ENCODE results near the gene ZNF440.
"Not testable (repeated sequence)": the region's sequence is repeated elsewhere in the genome, so short reads cannot be mapped to it uniquely, and the experiment has no call there.

ZNF440 gene

GRCh38 chr19:11832253-11832912 is 18.3 kb downstream of the ZNF440 start:
- Histone ChIP-seq H3K9ac (ENCODE audit: low read depth, low read length) (no peak overlapping the region), H3K4me3 (ENCODE audit: low read length) (no peak overlapping the region), H3K27ac (ENCODE audit: low read depth, low read length) (no peak overlapping the region), H3K27me3 (ENCODE audit: insufficient read depth, low read length) (no peaks in the 10 kb centered on the region), H3K4me1 (ENCODE audit: insufficient read depth, low read length) (no peaks in the 10 kb centered on the region), H3K36me3 (ENCODE audit: insufficient read depth, low read length) (peaks cover 42% of the 10 kb centered on the region), H3K9me3 (ENCODE audit: insufficient read depth, low read depth, low read length) (peaks cover 71% of the 10 kb centered on the region)
- WGBS = 96% methylated on average over 7 of the region's 8 CpGs

- Histone ChIP-seq H3K9me3 (ENCODE audit: insufficient read depth, low read depth, low read length) (peaks cover 75% of the 10 kb centered on the region), H3K27ac (ENCODE audit: low read depth, low read length) (no peak overlapping the region), H3K27me3 (ENCODE audit: insufficient read depth, low read length) (no peaks in the 10 kb centered on the region), H3K9ac (ENCODE audit: low read depth, low read length) (no peak overlapping the region), H3K36me3 (ENCODE audit: insufficient read depth, low read length) (peaks cover 42% of the 10 kb centered on the region), H3K4me3 (ENCODE audit: low read length) (no peak overlapping the region), H3K4me1 (ENCODE audit: insufficient read depth, low read length) (no peaks in the 10 kb centered on the region)
- 100% methylated on average over 1 of the region's 2 CpGs for WGBS
These were observed 19.5 kb downstream of the ZNF440 start for GRCh38 chr19:11833541-11833940.

GRCh38 chr19:11835626-11836066 is 21.6 kb downstream of the ZNF440 start:
- WGBS = 100% methylated on average over 2 of the region's 2 CpGs
- Histone ChIP-seq H3K9me3 (ENCODE audit: insufficient read depth, low read depth, low read length) (peaks cover 70% of the 10 kb centered on the region), H3K36me3 (ENCODE audit: insufficient read depth, low read length) (peaks cover 33% of the 10 kb centered on the region)
- H3K27ac ChIP-seq (ENCODE audit: low read depth, low read length); H3K9ac ChIP-seq (ENCODE audit: low read depth, low read length); H3K4me1 ChIP-seq (ENCODE audit: insufficient read depth, low read length); H3K27me3 ChIP-seq (ENCODE audit: insufficient read depth, low read length); H3K4me3 ChIP-seq (ENCODE audit: low read length): not testable (repeated sequence)

- WGBS = 95% methylated on average over 2 of the region's 2 CpGs
- H3K4me1 ChIP-seq (ENCODE audit: insufficient read depth, low read length) = no peaks in the 10 kb centered on the region
- no peak overlapping the region for H3K9ac ChIP-seq (ENCODE audit: low read depth, low read length)
- H3K9me3 ChIP-seq (ENCODE audit: insufficient read depth, low read depth, low read length) = peaks cover 12% of the 10 kb centered on the region; the same call in 1 of the 2 replicates
- no peaks in the 10 kb centered on the region for H3K36me3 ChIP-seq (ENCODE audit: insufficient read depth, low read length)
- no peak overlapping the region for H3K4me3 ChIP-seq (ENCODE audit: low read length)
- H3K27ac ChIP-seq (ENCODE audit: low read depth, low read length) = no peak overlapping the region
- H3K27me3 ChIP-seq (ENCODE audit: insufficient read depth, low read length) = no peaks in the 10 kb centered on the region
These were observed 29.6 kb downstream of the ZNF440 start for GRCh38 chr19:11843722-11844121.

- H3K4me3 ChIP-seq (ENCODE audit: low read length); H3K27me3 ChIP-seq (ENCODE audit: insufficient read depth, low read length); H3K27ac ChIP-seq (ENCODE audit: low read depth, low read length); H3K36me3 ChIP-seq (ENCODE audit: insufficient read depth, low read length); H3K4me1 ChIP-seq (ENCODE audit: insufficient read depth, low read length); H3K9ac ChIP-seq (ENCODE audit: low read depth, low read length): not testable (repeated sequence)
- 51% methylated on average over 6 of the region's 6 CpGs for WGBS
- H3K9me3 ChIP-seq (ENCODE audit: insufficient read depth, low read depth, low read length) = peaks cover 11% of the 10 kb centered on the region; the same call in 1 of the 2 replicates
These were observed 33.5 kb downstream of the ZNF440 start for GRCh38 chr19:11847615-11848014.

- peaks cover 6% of the 10 kb centered on the region; the same call in 1 of the 2 replicates for H3K27me3 ChIP-seq (ENCODE audit: insufficient read depth, low read length)
- no peaks in the 10 kb centered on the region for H3K4me1 ChIP-seq (ENCODE audit: insufficient read depth, low read length)
- no peak overlapping the region for H3K9ac ChIP-seq (ENCODE audit: low read depth, low read length)
- WGBS = 91% methylated on average over 11 of the region's 11 CpGs
- H3K9me3 ChIP-seq (ENCODE audit: insufficient read depth, low read depth, low read length) = peaks cover 11% of the 10 kb centered on the region; the same call in 1 of the 2 replicates
- H3K36me3 ChIP-seq (ENCODE audit: insufficient read depth, low read length) = no peaks in the 10 kb centered on the region
- peak overlapping the region; percentile 54; the same call in 1 of the 2 replicates for H3K4me3 ChIP-seq (ENCODE audit: low read length)
- no peak overlapping the region for H3K27ac ChIP-seq (ENCODE audit: low read depth, low read length)
These were observed 34.1 kb downstream of the ZNF440 start for GRCh38 chr19:11848200-11848593.

GRCh38 chr19:11848594-11849469 is 34.8 kb downstream of the ZNF440 start, which contains the start of gene ZNF439:
Gene ZNF439 (plus strand): TSS chr19:11848726. CDS start chr19:11848868, 142 bp downstream.
- Histone ChIP-seq H3K27ac (ENCODE audit: low read depth, low read length) (no peak within 1 kb of the TSS), H3K9ac (ENCODE audit: low read depth, low read length) (no peak within 1 kb of the TSS; the same call in 1 of the 2 replicates), H3K9me3 (ENCODE audit: insufficient read depth, low read depth, low read length) (peaks cover 17% of the 10 kb centered on the region), H3K4me1 (ENCODE audit: insufficient read depth, low read length) (no peaks in the 10 kb centered on the region), H3K4me3 (ENCODE audit: low read length) (peak within 1 kb of the TSS; percentile 54), H3K27me3 (ENCODE audit: insufficient read depth, low read length) (peaks cover 6% of the 10 kb centered on the region; the same call in 1 of the 2 replicates), H3K36me3 (ENCODE audit: insufficient read depth, low read length) (no peaks in the 10 kb centered on the region)
- 91% methylated on average over 59 of the region's 59 CpGs for WGBS

- not testable (repeated sequence) for H3K36me3 ChIP-seq (ENCODE audit: insufficient read depth, low read length); H3K4me1 ChIP-seq (ENCODE audit: insufficient read depth, low read length); H3K4me3 ChIP-seq (ENCODE audit: low read length); H3K27me3 ChIP-seq (ENCODE audit: insufficient read depth, low read length); H3K9ac ChIP-seq (ENCODE audit: low read depth, low read length); H3K27ac ChIP-seq (ENCODE audit: low read depth, low read length)
- 93% methylated on average over 4 of the region's 4 CpGs for WGBS
- H3K9me3 ChIP-seq (ENCODE audit: insufficient read depth, low read depth, low read length) = peaks cover 25% of the 10 kb centered on the region
These were observed 36.2 kb downstream of the ZNF440 start for GRCh38 chr19:11850289-11850688.

- no peaks in the 10 kb centered on the region for H3K36me3 ChIP-seq (ENCODE audit: insufficient read depth, low read length)
- no peak overlapping the region for H3K9ac ChIP-seq (ENCODE audit: low read depth, low read length)
- H3K9me3 ChIP-seq (ENCODE audit: insufficient read depth, low read depth, low read length) = peaks cover 31% of the 10 kb centered on the region
- no peaks in the 10 kb centered on the region for H3K4me1 ChIP-seq (ENCODE audit: insufficient read depth, low read length)
- no peak overlapping the region for H3K4me3 ChIP-seq (ENCODE audit: low read length)
- peaks cover 6% of the 10 kb centered on the region; the same call in 1 of the 2 replicates for H3K27me3 ChIP-seq (ENCODE audit: insufficient read depth, low read length)
- WGBS = 74% methylated on average over 3 of the region's 3 CpGs
- no peak overlapping the region for H3K27ac ChIP-seq (ENCODE audit: low read depth, low read length)
These were observed 39.3 kb downstream of the ZNF440 start for GRCh38 chr19:11853358-11853757.

- H3K4me3 ChIP-seq (ENCODE audit: low read length) = no peak overlapping the region
- peaks cover 35% of the 10 kb centered on the region for H3K9me3 ChIP-seq (ENCODE audit: insufficient read depth, low read depth, low read length)
- H3K36me3 ChIP-seq (ENCODE audit: insufficient read depth, low read length) = no peaks in the 10 kb centered on the region
- no peaks in the 10 kb centered on the region for H3K27me3 ChIP-seq (ENCODE audit: insufficient read depth, low read length)
- H3K4me1 ChIP-seq (ENCODE audit: insufficient read depth, low read length) = no peaks in the 10 kb centered on the region
- H3K9ac ChIP-seq (ENCODE audit: low read depth, low read length) = no peak overlapping the region
- 89% methylated on average over 12 of the region's 12 CpGs for WGBS
- no peak overlapping the region for H3K27ac ChIP-seq (ENCODE audit: low read depth, low read length)
These were observed 42.6 kb downstream of the ZNF440 start for GRCh38 chr19:11856596-11857250.

GRCh38 chr19:11860721-11861120 is 46.6 kb downstream of the ZNF440 start:
- no peaks in the 10 kb centered on the region for H3K36me3 ChIP-seq (ENCODE audit: insufficient read depth, low read length)
- H3K4me3 ChIP-seq (ENCODE audit: low read length) = no peak overlapping the region
- H3K27me3 ChIP-seq (ENCODE audit: insufficient read depth, low read length) = no peaks in the 10 kb centered on the region
- no peak overlapping the region for H3K27ac ChIP-seq (ENCODE audit: low read depth, low read length)
- H3K9me3 ChIP-seq (ENCODE audit: insufficient read depth, low read depth, low read length) = peaks cover 30% of the 10 kb centered on the region
- H3K4me1 ChIP-seq (ENCODE audit: insufficient read depth, low read length) = no peaks in the 10 kb centered on the region
- H3K9ac ChIP-seq (ENCODE audit: low read depth, low read length) = no peak overlapping the region
- WGBS = 84% methylated on average over 7 of the region's 7 CpGs

All from HUES64 (cell line).